ENCODE results near the gene XYLT1. TPM values are rescaled to one million over a fixed set of nuclear protein-coding genes. Genes with fewer than 3 reads are reported as not detected.

The XYLT1 gene
- polyA plus RNA-seq, 1 donor from 2014 or later: 3.3 TPM

- H3K9me3 ChIP-seq (ENCODE audit: low read length): no peaks in the 10 kb centered on the region
- H3K9me2 ChIP-seq (ENCODE audit: insufficient read depth, low read length): no peaks in the 10 kb centered on the region
- no peaks in the 10 kb centered on the region for H3K36me3 ChIP-seq (ENCODE audit: insufficient read depth, low read length)
- no peak overlapping the region for H2AFZ ChIP-seq (ENCODE audit: low read depth, low read length)
- H3K27ac ChIP-seq (ENCODE audit: low read length): no peak overlapping the region
- H3K4me2 ChIP-seq (ENCODE audit: low read length): no peak overlapping the region
- H3K27me3 ChIP-seq (ENCODE audit: insufficient read depth, low read depth, low read length): no peaks in the 10 kb centered on the region
- TF ChIP-seq MXI1 (conservative IDR thresholded peaks at IDR 0.05; ENCODE audit: poor library complexity, severe bottlenecking) (no peak), EZH2 (IDR thresholded peaks at IDR 0.05; ENCODE audit: borderline replicate concordance, insufficient read depth, low read length, poor library complexity, severe bottlenecking) (no peak), RAD21 (conservative IDR thresholded peaks at IDR 0.05) (no peak), TAF1 (IDR thresholded peaks at IDR 0.05; ENCODE audit: low read depth) (no peak), POLR2AphosphoS5 (IDR thresholded peaks at IDR 0.05) (no peak), SMC3 (conservative IDR thresholded peaks at IDR 0.05; ENCODE audit: poor library complexity) (no peak), EP300 (conservative IDR thresholded peaks at IDR 0.05; ENCODE audit: poor library complexity, severe bottlenecking) (no peak)
- TF ChIP-seq, protein P1, sequence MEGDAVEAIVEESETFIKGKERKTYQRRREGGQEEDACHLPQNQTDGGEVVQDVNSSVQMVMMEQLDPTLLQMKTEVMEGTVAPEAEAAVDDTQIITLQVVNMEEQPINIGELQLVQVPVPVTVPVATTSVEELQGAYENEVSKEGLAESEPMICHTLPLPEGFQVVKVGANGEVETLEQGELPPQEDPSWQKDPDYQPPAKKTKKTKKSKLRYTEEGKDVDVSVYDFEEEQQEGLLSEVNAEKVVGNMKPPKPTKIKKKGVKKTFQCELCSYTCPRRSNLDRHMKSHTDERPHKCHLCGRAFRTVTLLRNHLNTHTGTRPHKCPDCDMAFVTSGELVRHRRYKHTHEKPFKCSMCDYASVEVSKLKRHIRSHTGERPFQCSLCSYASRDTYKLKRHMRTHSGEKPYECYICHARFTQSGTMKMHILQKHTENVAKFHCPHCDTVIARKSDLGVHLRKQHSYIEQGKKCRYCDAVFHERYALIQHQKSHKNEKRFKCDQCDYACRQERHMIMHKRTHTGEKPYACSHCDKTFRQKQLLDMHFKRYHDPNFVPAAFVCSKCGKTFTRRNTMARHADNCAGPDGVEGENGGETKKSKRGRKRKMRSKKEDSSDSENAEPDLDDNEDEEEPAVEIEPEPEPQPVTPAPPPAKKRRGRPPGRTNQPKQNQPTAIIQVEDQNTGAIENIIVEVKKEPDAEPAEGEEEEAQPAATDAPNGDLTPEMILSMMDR (IDR thresholded peaks at IDR 0.05; ENCODE audit: poor library complexity, severe bottlenecking): no peak
- TF ChIP-seq, protein P2, sequence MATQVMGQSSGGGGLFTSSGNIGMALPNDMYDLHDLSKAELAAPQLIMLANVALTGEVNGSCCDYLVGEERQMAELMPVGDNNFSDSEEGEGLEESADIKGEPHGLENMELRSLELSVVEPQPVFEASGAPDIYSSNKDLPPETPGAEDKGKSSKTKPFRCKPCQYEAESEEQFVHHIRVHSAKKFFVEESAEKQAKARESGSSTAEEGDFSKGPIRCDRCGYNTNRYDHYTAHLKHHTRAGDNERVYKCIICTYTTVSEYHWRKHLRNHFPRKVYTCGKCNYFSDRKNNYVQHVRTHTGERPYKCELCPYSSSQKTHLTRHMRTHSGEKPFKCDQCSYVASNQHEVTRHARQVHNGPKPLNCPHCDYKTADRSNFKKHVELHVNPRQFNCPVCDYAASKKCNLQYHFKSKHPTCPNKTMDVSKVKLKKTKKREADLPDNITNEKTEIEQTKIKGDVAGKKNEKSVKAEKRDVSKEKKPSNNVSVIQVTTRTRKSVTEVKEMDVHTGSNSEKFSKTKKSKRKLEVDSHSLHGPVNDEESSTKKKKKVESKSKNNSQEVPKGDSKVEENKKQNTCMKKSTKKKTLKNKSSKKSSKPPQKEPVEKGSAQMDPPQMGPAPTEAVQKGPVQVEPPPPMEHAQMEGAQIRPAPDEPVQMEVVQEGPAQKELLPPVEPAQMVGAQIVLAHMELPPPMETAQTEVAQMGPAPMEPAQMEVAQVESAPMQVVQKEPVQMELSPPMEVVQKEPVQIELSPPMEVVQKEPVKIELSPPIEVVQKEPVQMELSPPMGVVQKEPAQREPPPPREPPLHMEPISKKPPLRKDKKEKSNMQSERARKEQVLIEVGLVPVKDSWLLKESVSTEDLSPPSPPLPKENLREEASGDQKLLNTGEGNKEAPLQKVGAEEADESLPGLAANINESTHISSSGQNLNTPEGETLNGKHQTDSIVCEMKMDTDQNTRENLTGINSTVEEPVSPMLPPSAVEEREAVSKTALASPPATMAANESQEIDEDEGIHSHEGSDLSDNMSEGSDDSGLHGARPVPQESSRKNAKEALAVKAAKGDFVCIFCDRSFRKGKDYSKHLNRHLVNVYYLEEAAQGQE (IDR thresholded peaks at IDR 0.05; ENCODE audit: borderline replicate concordance): no peak
- H4K20me1 ChIP-seq (ENCODE audit: insufficient read depth): no peaks in the 10 kb centered on the region
- H3K79me2 ChIP-seq (replicated peaks; ENCODE audit: insufficient read depth, low read length): no peaks in the 10 kb centered on the region
- no peak overlapping the region for H3K4me3 ChIP-seq (ENCODE audit: low read length)
- H3K9ac ChIP-seq (ENCODE audit: low read length): no peak overlapping the region
- no peaks in the 10 kb centered on the region for H3F3A ChIP-seq (ENCODE audit: insufficient read depth, low read length, poor library complexity, severe bottlenecking)
Observed at GRCh38 chr16:17504050-17504449, 33.3 kb upstream of the XYLT1 start.

- H3K9me2 ChIP-seq (ENCODE audit: insufficient read depth, low read length): no peaks in the 10 kb centered on the region
- H3K4me3 ChIP-seq (ENCODE audit: low read length): no peak overlapping the region
- no peaks in the 10 kb centered on the region for H4K20me1 ChIP-seq (ENCODE audit: insufficient read depth)
- no peaks in the 10 kb centered on the region for H3K27me3 ChIP-seq (ENCODE audit: insufficient read depth, low read depth, low read length)
- H3K79me2 ChIP-seq (replicated peaks; ENCODE audit: insufficient read depth, low read length): no peaks in the 10 kb centered on the region
- H3K36me3 ChIP-seq (ENCODE audit: insufficient read depth, low read length): no peaks in the 10 kb centered on the region
- H3K9ac ChIP-seq (ENCODE audit: low read length): no peak overlapping the region
- H2AFZ ChIP-seq (ENCODE audit: low read depth, low read length): no peak overlapping the region
- H3K9me3 ChIP-seq (ENCODE audit: low read length): no peaks in the 10 kb centered on the region
- H3K27ac ChIP-seq (ENCODE audit: low read length): no peak overlapping the region
- no peaks in the 10 kb centered on the region for H3F3A ChIP-seq (ENCODE audit: insufficient read depth, low read length, poor library complexity, severe bottlenecking)
- TF ChIP-seq POLR2AphosphoS5 (IDR thresholded peaks at IDR 0.05): no peak
- TF ChIP-seq RAD21 (conservative IDR thresholded peaks at IDR 0.05): no peak
- no peak for TF ChIP-seq EP300 (conservative IDR thresholded peaks at IDR 0.05; ENCODE audit: poor library complexity, severe bottlenecking)
- TF ChIP-seq, protein P1 (IDR thresholded peaks at IDR 0.05; ENCODE audit: poor library complexity, severe bottlenecking): no peak
- no peak for TF ChIP-seq EZH2 (IDR thresholded peaks at IDR 0.05; ENCODE audit: borderline replicate concordance, insufficient read depth, low read length, poor library complexity, severe bottlenecking)
- no peak for TF ChIP-seq TAF1 (IDR thresholded peaks at IDR 0.05; ENCODE audit: low read depth)
- TF ChIP-seq SMC3 (conservative IDR thresholded peaks at IDR 0.05; ENCODE audit: poor library complexity): no peak
- TF ChIP-seq MXI1 (conservative IDR thresholded peaks at IDR 0.05; ENCODE audit: poor library complexity, severe bottlenecking): no peak
- TF ChIP-seq, protein P2 (IDR thresholded peaks at IDR 0.05; ENCODE audit: borderline replicate concordance): no peak
- H3K4me2 ChIP-seq (ENCODE audit: low read length): no peak overlapping the region
Observed at GRCh38 chr16:17503331-17503730, 32.6 kb upstream of the XYLT1 start.
